NK-92 (cell line): ENCODE data around the gene DNAAF3.
"Not testable (repeated sequence)": the region's sequence is repeated elsewhere in the genome, so short reads cannot be mapped to it uniquely, and the experiment has no call there.

Experiments used
- DNase-seq: peaks from one replicate; lab custom pipeline; 2025; ENCODE audit not compliant: unreplicated experiment; lab: John Stamatoyannopoulos, UW

The DNAAF3 gene

GRCh38 chr19:55176076-55176475 is 9.7 kb upstream of the DNAAF3 start:
- no peak for DNase-seq

GRCh38 chr19:55175117-55175867 is 8.9 kb upstream of the DNAAF3 start:
- DNase-seq: no peak

DNA sequence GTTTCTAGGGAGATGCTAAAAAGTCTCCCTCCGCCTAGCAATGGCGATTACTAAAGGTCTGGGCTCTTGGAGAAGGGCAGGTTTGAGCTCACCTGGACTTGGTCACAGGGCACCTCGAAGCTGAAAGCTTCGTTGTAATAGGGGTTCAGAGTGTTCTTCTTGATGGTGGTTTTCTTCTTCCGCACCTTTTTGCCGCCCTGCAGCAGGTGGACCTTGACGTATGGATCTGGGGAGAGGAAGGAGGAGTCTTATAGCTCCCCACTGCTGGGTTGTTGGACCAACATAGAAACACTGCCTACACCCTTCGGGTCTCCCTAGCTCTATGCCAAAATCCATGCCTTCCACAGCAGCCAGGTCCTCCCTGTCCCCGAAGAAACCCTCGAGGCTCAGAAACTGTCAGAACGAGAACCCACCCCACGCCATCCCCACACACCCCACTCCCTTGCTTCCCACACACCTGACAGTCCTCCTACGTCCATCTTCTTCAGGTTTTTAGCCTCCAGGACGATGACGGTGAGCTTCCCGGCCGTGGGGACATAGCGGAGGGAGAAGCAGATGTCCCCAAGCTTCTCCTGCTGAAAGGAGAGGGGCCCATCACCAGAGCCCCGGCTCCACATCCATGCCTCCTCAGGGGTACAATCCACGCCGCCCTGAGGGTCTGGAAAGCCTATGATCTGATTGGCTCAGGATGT is 8.2 kb upstream of the DNAAF3 start:
- no peak for DNase-seq

DNA sequence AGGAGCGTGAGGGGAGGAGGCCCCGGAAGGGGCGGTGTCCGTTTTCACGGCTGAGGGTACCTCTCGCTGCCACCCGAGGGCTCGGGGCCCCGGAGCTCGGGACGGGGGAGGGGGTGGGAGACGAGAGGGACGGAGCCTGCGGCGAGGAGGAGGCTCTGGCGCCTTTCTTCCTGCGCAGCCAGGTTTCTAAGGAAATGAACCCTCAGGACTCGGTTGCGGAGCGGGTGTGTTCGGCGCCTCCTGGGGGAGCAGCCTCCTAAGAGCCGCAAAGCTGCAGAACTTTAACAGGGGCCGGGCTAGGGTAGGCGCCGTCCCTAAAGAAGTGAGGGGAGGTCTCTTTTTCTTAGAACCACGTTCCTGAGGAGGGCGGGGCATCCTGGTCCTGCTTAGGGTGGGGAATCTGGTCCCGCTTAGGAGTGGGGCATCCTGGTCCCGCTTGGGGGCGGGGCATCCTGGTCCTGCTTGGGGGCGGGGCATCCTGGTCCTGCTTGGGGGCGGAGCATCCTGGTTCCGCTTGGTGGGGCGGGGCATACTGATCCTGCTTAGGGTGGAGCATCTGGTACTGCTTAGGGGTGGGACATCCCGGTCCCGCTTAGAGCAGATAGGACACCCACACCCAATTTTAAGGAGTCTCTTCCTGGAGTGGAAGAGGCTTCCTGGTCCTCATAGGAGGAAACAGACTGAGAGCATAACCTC is 7.4 kb upstream of the DNAAF3 start:
- DNase-seq: no peak

DNA sequence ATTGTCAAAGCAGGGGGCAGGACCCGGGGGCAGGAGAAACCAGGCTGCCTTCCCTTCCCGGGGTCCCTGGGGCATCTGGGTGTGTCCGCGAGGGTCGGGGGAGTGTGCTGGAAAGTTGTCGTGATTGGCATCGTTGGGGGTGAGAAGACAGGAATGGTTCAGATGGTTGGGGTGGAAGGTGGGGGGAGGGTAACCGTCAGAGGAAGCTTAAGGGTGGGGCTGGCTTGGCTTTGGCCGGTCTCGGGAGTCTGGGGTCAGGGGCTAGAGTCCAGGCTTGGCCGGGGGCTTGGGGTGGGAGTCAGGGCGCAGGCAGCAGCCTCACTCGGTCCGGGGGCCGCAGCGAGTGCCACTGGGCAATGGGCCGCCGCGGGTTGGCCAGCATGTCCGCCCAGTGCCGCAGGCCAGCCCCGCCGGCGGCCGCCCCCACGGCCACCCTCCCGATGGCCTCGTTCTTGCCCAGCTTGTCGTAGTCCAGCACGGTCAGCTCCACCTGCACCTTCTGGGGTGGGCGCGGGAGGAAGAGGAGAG is 6.8 kb upstream of the DNAAF3 start:
- no peak for DNase-seq

GRCh38 chr19:55172741-55173140 is 6.3 kb upstream of the DNAAF3 start:
- no peak for DNase-seq

GRCh38 chr19:55172318-55172717 is 5.9 kb upstream of the DNAAF3 start:
- not testable (repeated sequence) for DNase-seq

DNA sequence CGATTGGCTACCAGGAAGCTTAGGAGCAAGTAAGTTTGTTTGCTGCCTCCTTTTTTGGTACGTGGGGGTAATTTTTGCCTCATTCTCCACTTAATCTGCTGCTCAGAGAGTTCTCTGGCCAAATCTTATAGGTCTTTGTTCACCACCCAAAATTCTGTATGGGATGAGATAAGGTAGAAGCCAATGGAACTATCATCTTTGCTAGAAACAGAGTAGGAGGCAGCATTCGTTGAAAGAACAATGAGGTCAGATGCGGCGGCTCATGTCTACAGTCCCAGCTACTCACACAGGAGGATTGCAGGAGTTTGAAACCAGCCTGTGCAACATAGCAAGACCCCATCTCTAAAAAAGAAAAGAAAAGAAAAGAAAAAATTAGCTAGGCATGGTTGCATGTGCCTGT is 5.0 kb upstream of the DNAAF3 start:
- no peak for DNase-seq

DNA sequence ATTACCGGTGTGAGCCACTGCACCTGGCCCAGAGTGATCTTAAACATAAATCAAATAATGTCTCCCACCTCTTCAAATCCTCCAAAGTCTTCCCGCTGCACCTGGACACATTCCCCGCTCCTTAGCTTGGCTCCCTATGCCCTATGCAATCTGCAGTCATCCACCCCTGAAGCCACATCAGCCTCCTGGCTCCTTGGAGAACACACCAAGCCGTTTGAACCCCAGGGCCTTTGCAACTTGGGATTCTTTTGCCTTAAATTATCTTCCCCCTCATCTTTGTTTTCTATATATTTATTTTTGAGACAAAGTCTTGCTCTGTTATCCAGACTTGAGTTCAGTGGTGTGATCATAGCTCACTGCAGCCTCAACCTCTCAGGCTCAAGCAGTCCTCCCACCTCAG is 2.7 kb upstream of the DNAAF3 start:
- no peak for DNase-seq

- no peak for DNase-seq
These were observed 372 bp downstream of the DNAAF3 start for GRCh38 chr19:55165952-55166529.

GRCh38 chr19:55161571-55162322 is 4.7 kb downstream of the DNAAF3 start:
- no peak for DNase-seq

DNA sequence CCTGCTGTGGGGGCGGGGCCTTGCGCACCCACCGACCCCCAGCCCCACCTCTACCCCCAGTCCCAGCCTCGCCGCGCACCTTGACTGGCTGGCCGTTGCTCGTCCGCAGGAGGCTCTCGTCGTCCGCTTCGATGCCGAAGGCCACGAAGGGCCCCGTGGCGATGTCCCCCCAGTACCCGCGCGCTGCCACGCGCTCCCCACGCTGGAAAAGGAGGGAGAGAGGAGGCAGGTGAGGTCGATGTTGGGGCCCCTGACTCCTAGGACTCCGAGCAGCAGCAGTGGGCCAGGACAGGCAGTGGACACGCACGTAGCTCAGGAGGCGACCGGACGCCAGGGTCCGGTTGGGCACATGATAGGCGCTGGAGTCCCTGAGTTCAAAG is 5.4 kb downstream of the DNAAF3 start:
- DNase-seq: no peak

GRCh38 chr19:55160128-55160985 is 6.1 kb downstream of the DNAAF3 start:
- no peak for DNase-seq

DNA sequence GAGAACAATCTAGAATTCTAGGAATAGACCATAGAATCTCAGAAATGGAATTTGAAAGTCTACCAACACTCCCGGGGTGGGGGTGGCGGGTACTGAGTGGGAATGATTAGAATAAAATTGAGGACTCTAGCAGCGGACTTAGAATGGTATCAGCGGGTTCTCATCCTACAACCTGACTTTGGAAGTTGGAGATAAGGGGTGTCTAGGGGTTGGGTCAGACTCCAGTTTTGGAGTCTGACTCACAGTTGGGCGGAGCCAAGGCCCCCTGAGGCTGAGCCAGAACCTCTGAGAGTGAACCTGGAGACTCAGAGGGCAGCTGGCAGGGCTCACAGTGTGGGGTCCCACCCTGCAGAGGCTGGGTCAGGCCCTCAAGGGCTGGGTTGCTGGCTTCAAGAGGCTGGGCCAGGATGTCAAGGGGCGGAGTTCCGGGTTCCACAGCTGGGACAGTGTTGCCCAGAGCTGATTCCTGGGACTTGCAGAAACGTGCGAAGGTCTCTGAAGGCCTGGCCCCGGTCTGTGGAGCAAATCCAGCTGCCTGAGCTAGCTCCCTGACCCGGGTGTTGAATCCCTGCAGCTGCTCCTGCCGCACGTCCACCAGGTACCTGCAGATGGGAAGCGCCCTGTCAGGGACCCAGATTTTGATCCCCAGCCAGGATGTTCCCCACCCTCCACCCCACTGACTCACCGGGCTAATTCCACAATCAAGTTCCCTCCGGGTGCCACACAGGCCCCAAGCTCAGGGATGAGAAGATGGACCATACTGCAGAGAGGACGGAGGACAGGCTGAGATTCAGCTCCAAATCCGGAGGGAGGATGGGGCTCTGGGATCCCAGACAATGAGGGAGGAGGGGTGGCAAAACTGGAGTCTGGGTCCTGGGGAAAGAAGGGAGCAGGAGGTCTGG is 7.3 kb downstream of the DNAAF3 start:
- DNase-seq: no peak

- no peak for DNase-seq
These were observed 8.0 kb downstream of the DNAAF3 start for GRCh38 chr19:55158423-55158822.

GRCh38 chr19:55157064-55157908 is 9.1 kb downstream of the DNAAF3 start, which contains the start of gene TNNI3:
Gene TNNI3, minus strand, starts transcription at chr19:55157732. Its CDS starts 143 bp downstream, at chr19:55157589.
- DNase-seq: no peak

DNA sequence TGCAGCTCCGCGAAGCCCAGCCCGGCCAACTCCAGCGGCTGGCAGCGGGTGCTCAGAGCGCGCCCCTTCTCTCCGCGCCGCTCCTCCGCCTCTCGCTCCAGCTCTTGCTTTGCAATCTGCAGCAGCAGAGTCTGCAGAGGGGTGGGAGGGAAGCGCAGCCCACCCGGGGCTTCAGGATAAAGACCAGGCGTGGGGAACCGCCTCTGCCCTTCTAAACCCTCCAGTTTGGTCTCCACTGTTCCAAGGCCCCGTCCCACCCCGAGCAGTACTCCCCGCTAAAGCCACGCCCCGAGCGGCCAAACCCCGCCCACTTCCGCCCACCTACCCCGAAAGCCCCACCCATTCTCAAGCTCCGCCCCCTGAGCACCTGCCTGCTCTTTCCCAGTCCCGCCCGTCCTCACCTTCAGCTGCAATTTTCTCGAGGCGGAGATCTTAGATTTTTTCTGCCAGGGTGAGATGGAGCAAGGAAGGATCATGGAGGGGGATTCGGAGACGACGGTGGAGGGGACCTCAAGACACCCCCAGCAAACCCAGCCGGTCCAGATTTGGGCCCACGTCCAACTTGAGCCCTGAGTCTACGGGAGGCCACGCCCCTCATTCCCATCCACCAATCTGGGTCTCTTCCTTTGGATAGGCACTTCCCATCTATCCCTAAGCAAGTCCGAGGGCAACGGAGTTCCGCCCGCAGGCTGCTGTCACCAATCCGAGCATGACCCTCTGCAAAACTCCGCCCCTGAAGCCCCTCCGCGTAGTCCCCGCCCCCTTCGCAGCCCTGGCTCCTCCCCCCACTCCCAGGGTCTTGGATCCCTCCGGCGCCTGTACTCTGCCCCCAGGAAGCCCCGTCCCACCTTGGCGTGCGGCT is 10.0 kb downstream of the DNAAF3 start:
- no peak for DNase-seq
